GM15510 (cell line): Measurements from ENCODE around the gene SHH.

ENCODE experiments used
- POLR2A ChIP-seq: IDR thresholded peaks from 3 replicates; pipeline ENCODE4 v1.6.1; 2011; ENCODE audit warnings: borderline replicate concordance; ENCODE audit not compliant: insufficient read length; ENCODE audit errors: extremely low read depth

Gene SHH

DNA sequence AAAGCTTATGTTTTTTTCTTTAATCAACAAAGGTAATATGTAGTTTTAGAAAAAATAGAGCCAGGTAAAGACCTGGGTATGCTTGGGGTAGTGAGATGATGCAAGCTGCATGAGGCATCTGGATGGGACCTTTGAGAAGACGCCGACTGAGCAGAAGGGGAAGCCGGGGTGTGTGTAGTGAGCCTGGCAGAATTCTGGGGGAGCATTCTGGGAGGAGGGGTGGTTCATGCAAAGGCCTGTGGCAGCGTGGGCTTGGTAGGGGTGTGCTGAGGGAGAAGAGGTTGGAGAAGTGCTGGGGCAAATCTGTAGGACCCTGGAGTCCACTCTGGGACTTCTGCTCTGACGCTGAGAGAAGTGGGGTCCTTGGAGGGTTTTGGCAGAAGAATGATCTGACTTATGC is 33.9 kb upstream of the SHH start:
- no peak for TF ChIP-seq POLR2A

DNA sequence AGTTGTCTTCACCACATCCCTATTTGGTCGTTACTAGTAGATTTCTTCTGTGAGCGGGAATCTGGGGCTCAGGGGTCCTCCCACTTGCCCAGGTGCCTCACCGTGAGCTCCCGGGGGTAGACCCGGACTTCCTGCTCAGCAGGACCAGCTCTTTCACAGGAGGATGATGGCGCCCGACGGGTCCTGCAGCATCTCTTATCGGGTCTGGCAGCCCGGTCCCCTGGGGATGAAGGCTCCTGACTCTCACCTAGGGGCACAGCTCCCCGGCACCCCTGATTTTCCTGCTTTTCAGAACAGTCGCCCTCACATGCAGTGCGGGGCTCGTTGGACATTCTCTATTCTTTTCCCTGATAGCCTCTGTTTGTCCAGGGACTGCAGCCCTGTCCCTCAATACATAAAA is 33.0 kb upstream of the SHH start:
- no peak for TF ChIP-seq POLR2A

DNA sequence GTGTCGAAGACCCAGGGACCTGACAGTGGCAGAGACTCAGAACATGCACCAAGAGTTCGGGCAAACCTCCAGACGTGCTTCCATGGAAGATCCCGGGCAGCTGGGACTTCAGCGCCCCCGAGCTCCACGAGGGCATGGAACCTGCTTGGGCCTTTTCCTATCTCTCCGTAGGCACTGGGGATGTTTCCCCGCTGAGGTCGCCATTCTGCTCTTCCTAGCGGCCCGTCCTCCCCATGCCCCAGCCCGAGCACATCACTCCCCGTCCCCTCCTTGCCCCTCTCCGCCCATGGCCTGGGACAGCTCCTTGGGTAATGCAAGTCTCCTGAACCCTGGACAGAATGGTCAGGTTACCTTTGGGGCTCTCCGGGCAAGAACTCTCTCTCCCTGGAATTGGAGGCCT is 32.3 kb upstream of the SHH start:
- no peak for TF ChIP-seq POLR2A

DNA sequence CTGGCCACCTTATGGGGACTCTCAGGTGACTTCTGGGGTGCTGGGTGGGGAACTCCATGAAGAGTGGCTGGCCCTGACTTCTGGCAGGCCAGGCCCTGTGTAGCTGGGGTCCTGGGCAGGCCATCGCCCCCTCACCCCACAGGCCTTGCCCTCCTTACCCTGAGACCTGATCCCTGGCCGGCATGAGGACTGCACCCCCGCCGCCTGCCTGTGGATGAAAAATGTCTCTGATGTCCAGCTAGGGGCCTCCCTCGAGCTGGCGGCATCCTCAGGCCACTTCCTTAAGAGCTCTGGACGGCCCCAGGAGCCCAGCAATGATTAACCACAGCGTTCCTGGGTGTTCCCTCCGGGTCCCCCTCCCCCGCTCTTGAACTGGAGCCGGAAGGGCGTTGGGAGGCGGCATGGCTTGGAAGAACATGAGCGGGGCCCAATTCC is 31.8 kb upstream of the SHH start:
- TF ChIP-seq POLR2A, result no peak

DNA sequence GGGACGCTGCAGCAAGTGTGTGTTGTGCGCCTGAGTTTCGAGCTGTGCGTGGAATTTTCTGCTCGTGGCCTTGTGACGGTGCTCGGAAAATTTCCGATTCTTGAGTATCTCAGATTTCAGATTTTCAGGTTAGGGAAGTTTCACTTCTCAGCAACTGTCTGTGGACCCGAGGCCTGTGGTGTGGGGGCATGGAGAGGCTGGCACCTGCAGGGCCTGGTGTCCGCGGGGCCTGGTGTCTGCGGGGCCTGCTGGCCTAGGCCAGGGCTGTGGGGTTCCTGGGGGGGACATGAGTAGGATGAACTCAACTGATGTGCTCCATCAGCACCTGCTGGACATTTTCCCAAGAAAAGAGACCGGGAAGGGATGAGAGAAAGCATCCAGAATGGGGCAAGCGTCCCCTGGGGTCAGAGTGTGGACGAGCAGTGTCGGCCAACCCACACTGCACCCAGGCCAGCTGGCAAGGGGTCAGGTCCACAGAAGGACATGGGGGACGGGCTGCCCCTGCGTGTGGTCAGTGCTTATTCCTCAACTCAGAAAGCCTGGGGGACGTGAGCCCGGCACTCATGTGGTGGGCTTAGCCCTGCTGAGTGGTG is 31.3 kb upstream of the SHH start:
- TF ChIP-seq POLR2A, result no peak

DNA sequence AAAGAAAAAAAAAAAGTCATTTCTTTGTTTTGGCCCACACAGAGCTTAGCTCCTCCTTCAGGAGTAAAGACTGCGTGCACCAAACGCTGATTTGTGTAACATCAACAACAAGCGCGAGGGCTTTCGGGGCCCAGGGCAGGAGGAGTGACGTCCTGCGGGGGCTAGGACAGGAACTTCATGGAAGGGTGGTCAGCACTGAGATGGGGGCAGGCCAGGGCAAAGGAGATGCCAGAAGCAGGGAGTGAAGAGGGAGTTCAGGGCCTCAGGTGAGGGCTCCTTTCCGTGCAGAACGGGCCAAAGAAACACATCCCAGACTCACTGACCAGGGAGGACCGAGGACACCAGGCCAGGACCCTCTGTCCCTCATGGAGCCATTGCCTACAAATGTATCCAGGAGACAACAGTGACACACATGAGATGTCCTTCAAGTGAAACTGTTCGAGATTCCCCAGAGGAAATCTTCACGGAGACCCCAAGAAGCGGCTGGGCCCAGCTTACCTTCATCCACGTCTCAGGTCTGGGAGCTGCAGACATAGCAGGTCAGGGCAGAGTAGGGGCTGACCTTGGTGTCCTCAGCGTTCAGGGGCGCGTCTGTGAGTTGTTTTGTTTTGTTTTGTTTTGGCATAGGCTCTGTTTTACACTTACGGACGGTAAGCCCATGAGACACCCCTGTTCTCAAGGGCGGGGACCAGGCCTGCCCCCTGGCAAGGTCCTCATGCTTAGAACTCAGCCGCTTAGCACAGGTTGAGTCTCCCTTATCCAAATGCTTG is 30.4 kb upstream of the SHH start:
- TF ChIP-seq POLR2A, result no peak

DNA sequence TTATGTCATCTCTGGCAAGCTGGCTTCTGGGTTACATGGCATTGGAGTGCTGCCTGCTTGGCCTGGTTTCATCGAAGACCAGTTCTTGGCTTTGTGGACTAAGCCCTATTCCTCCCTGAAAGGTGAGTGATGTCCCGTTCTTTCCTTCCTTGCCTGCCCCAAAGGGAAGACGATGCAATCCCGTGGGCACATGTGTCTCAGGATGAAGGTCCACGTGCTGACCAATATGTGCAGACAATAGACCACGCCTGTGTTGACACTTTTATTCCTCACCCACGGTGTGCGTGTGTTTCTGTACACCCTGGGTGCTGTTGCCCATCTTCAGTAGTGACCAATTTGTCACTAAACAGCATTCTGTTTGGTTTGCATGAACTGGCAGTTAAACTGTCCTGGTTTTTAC is 28.6 kb upstream of the SHH start:
- TF ChIP-seq POLR2A, result no peak

DNA sequence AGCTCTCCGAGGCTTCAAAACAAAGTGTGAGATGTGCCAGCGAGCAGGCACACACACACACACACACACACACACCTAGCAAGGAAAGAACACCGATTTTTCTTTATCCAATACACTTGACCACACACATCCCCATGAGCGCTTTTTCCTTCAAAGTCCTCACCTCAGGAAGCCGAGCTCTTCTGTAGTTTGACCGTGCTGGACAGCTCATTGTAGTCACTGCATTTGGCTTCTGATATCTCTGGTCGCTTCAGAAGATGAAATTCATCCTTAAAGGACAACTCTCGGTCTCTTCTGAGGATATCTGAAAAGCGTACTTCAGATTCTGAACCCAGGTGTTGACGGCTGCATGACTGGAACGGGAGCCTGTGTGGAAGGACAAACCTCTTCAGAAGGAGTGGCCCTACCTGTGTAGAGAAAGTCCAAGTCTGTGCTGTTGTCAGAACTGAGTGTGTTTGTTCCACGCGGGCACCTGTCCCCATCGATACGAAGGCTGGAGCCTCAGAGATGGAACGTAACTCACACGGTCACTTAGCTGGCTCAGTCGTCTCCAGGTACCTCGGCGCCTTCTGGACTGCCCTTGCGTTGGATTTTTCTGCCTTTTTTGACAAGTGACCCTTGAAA is 28.1 kb upstream of the SHH start:
- TF ChIP-seq POLR2A, result no peak

DNA sequence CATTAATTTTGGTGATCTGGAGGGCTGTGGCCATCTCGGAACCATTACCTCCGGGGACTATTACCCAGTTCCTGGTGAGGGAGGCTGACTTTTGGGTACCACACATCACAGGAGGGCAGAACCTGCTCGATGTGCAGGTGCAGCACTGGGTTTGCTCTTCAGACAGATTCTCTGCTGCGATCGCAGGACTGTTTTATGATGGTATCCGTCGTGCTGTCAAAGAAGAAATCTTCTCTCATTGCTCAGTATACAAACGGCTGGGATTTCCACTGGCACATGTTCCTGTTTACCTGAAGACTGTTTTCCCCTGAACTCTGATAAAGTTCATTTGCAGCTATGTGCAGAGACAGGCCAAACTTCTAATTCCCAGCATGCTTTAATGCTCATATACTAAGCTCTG is 27.2 kb upstream of the SHH start:
- TF ChIP-seq POLR2A, result no peak

DNA sequence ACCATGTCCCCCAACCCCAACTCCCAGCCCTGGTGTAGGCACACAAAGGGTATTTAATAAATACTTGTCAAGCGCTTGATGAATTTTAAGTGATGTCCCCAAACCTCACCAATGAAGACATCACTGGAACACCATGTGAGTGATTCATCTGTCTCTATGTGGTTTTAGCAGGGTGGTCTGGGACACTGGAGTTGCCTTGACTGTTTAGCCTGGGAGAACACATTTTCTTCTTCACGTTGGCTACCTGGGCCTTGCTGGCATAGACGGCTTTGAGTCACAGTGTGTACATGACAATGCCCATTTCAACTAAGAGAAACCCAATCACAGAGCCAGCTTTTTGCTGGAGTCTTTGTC is 24.8 kb upstream of the SHH start:
- TF ChIP-seq POLR2A, result no peak

DNA sequence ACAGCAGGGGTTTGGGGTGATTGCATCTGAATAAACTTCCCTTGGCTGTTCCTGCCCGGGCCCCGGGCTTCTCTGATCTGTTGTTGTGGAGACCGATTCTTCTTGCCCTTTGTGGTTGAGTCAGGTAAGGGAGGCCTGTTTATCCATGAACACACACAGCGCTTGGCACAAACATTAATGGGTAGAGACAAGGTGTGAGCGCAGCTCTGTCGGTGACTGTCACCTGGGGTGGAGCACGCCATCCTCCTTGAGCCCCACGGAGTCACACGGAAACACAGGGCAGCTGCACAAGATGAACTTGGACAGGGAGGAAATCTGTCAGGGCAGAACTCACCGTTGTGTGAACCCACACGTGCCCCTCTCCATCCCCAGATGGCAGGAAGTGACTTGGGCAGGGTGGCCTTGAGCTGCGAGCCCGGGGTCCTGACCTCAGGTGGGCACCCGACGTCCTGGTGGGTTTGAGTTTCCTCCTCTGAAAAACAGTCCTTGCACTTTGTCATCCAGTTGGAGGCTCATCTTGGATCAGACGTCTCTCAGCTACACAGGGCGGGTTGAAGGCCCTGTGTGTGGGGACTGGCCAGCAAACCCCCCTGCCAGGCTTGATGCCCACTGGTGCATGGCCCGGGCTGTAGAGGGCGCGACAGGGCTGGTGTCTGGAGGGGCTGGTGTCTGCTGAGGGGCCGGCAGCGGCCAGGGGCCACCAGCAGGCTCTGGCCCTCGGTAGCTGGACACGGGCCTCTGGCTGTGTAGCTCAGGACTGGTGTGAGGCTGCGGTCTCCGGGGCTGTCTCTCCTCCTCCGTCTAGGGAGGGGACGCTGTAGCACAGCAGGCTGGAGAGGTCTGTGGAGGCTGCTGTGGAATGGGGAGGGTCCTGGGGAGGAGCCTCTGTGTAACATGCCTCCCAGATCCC is 24.2 kb upstream of the SHH start:
- TF ChIP-seq POLR2A, result no peak

DNA sequence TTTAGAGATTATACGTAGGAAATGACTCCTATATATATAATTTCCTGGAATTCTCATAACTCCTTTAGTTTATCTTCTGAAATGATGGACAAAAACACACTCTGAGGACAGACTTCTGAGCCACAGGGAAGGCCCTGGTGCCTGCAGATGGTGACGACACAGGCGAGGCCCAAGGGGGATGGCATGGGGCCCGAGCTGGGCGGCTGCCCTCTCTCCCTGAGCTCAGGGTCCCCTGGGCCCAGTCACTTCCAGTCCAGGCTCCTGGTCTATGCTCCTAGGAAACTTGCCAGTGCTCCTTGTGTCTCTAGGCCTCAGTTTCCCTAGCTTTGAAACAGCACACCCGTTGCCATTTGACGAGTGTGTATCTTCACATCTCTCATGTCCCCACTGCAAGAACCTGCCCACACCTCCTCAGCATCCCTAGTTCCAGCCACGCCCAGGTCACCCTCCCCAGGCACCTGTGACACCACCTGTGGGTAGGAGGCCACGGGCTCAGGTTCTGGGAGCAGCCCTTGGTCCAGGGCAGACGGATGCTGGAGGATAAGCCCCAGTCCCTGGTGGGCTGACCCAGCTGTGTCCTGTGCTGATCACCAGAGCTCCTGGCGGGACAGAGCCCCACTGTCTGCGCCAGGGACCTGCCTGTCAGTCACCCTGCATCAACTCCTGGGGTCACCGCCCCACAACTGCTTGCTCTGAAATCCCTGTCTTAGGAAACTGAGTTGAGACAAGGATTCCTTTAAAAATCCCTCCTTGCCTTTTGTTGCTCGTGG is 23.4 kb upstream of the SHH start:
- TF ChIP-seq POLR2A, result no peak

DNA sequence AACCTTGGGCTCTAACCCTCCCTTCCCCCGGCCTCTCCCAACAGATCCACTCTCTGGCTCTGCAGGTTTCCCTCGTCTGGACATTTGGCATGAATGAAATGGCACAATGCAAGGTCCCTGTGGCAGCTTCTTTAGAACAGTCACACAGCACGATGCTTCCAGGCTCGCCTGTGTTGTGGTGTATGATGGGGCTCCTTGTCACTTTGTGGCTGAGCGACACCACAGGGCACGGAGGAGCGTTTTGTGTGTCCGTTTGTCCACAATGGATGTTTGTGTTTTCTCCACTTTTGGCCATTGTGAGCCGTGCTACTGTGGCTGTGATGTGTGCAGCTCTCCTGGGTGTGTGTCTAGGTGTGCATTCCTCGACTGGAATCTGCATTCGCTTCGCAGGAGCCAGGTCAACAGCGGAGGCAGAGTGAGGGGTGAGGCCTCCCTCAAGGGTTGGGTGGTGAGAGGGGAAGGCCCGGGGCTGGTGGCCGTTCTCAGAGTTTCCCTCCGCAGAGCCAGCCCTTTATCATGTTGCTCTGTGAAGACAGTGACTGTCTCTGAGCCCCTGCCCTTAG is 22.3 kb upstream of the SHH start:
- TF ChIP-seq POLR2A, result no peak

DNA sequence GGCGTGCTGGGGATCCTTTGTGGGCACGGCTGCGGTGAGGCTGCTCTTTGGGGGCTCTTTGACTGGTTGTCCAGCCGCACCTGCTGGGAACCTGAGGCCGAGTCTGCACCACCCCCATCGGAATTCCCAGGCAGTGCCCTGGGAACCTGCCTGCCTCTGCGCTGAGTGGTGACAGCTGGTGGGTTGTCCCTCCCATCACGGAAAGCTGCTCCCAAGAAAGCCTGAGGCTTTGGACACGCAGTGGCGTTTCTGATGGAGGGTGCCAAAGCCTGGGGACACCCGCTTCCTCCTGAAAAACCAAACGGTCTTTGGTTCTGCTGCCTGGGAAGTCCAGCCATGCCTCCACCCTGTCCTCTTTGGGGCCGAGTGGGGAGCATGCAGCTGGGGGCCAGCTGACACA is 21.4 kb upstream of the SHH start:
- TF ChIP-seq POLR2A, result no peak

DNA sequence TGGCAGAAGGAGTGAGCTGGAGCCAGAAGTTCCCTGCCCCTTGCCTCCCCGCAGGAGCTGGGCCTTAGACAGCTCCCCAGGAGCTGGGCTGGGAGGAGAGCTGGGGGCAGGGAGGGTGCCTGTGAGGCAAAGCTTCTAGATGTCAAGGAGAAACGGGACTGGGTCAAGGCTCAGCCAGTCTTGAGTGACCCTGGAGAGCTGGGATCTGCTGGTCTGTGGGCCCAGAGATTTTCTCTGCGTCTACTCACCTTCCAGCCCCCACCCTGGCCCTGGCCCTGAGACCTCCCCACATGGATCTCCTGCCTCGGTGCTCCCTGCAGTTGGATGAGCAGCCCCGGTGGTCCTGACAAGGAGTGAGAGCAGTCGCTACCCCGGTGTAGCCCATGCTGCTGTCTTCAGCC is 20.3 kb upstream of the SHH start:
- no peak for TF ChIP-seq POLR2A
